Stomach (tissue), 9 donors: ENCODE results near the gene KCNT1. TPM values are rescaled to one million over a fixed set of nuclear protein-coding genes. Genes with fewer than 3 reads are reported as not detected.

ENCODE experiments used
- DNase-seq, 2 donors: peaks; one replicate each; pipeline versions ENCODE4 v3.0.0 to v3.0.0-alpha.2; 2013 to 2019
- H3K27ac ChIP-seq, 5 donors: fragments of 200-600 bp in 4 of 5; sonication (generic) in 4 of 5; one replicate each; pipeline ENCODE4 v1.5.1; 2013 to 2019; ENCODE audit warnings: mild to moderate bottlenecking in 1 of 5, moderate library complexity in 1 of 5
- H3K27me3 ChIP-seq, 3 donors: fragments of 200-600 bp; sonication (generic); one replicate each; pipeline ENCODE4 v1.5.1; 2017 to 2019; ENCODE audit warnings: mixed run types in 1 of 3
- H3K36me3 ChIP-seq, 4 donors: fragments of 200-600 bp; sonication (generic); 1 replicate in 3 of 4; 2 replicates in 1 of 4; pipeline ENCODE4 v1.5.1; 2016 to 2019
- H3K4me1 ChIP-seq, 4 donors: fragments of 200-600 bp; sonication (generic); one replicate each; pipeline ENCODE4 v1.5.1; 2016 to 2019
- H3K4me3 ChIP-seq, 4 donors: fragments of 200-600 bp; sonication (generic) in 3 of 4; one replicate each; pipeline ENCODE4 v1.5.1; 2016 to 2019; ENCODE audit warnings: mild to moderate bottlenecking in 1 of 4
- H3K9me3 ChIP-seq, 4 donors: fragments of 200-600 bp; sonication (generic); one replicate each; pipeline ENCODE4 v1.5.1; 2016 to 2019
- CTCF ChIP-seq, 7 experiments: fragments of 450-650 bp in 4 of 7; fragments of 200-600 bp in 3 of 7; sonication (generic) in 3 of 7; IDR thresholded peaks; one replicate each; pipeline ENCODE4 v1.5.1; 2016 to 2019; ENCODE audit warnings: antibody characterized with exemption in 7 of 7, control low read depth in 2 of 7, mild to moderate bottlenecking in 1 of 7
- EP300 ChIP-seq: sonication (generic); formaldehyde crosslinking; IDR thresholded peaks from one replicate; pipeline ENCODE4 v1.6.1; 2017; ENCODE audit warnings: antibody characterized with exemption
- POLR2A ChIP-seq, 4 donors: fragments of 450-650 bp; IDR thresholded peaks; one replicate each; pipeline ENCODE4 v1.6.1; 2016; ENCODE audit warnings: antibody characterized with exemption in 4 of 4, control low read depth in 2 of 4, mild to moderate bottlenecking in 1 of 4, moderate library complexity in 1 of 4
- POLR2AphosphoS5 ChIP-seq, 3 donors: sonication (generic); formaldehyde crosslinking; IDR thresholded peaks; one replicate each; pipeline ENCODE4 v1.6.1; 2016; ENCODE audit warnings: antibody characterized with exemption in 3 of 3
- WGBS, 5 donors: extraction: QIAGEN DNeasy Blood & Tissue Kit in 3 of 5; methylation state at CpG; one replicate each; pipeline versions ENCODE4 v1.1.5 to v1.1.7; 2013 to 2018; 5-methylcytosine and 5-hydroxymethylcytosine counted together
- intact Hi-C: fragments of 100-400 bp; cut with DNase I; formaldehyde crosslinking; loops from one replicate; pipeline ENCODE4 v1.15.1; 2023; ENCODE audit warnings: low total_unique reads
- polyA plus RNA-seq, 3 donors: library from polyadenylated mRNA; stranded (reverse); fragments of 200-250 nt; gene quantifications; one replicate each; pipeline ENCODE4 v1.2.3, GENCODE V29; 2013
- total RNA-seq, 5 donors: library from RNA; depleted of rRNA; stranded (reverse); fragments of >200 nt; gene quantifications; one replicate each; pipeline versions ENCODE4 v1.1.0 to v1.2.3, GENCODE V29; 2014 to 2016
- donor health status: healthy with polysubstance abuse.
- donor health status: Bipolar disorder and iron deficiency.
- donor health status: healthy.

KCNT1 gene
- total and polyA plus RNA-seq, 8 donors, result 0.10 to 12.9 (median 0.37) TPM; not detected in 4

- Histone ChIP-seq H3K36me3 (no peaks in the 10 kb centered on the region), H3K9me3 (peaks cover 0 to 14% (median 6%) of the 10 kb centered on the region in 4 donors), H3K4me3 (no peak overlapping the region), H3K27ac (no peak overlapping the region), H3K4me1 (no peaks in the 10 kb centered on the region), H3K27me3 (peaks cover 0 to 28% (median 0%) of the 10 kb centered on the region in 3 donors)
- 86 to 91% (median 89%) methylated on average over 8 to 10 of the region's 10 CpGs; no CpG with 5 or more reads in 1 of the 5 donors for WGBS, 5 donors
- DNase-seq, result no peak
- intact Hi-C loops, result no loop called here
- TF ChIP-seq POLR2AphosphoS5 (IDR thresholded peaks at IDR 0.05) (no peak), CTCF (IDR thresholded peaks at IDR 0.05) (no peak), EP300 (no peak), POLR2A (IDR thresholded peaks at IDR 0.05) (no peak)
Measured at GRCh38 chr9:135758870-135759269, 56.9 kb downstream of the KCNT1 start.

GRCh38 chr9:135759676-135760300 lies 57.8 kb downstream of the KCNT1 start:
- H3K36me3 ChIP-seq, result no peaks in the 10 kb centered on the region
- H3K27me3 ChIP-seq, result peaks cover 0 to 33% (median 0%) of the 10 kb centered on the region in 3 donors
- intact Hi-C loops, result no loop called here
- H3K9me3 ChIP-seq, result peaks cover 0 to 13% (median 8%) of the 10 kb centered on the region in 4 donors
- WGBS, 5 donors, result 82 to 95% (median 87%) methylated on average over 4 to 24 of the region's 24 CpGs
- no peak for DNase-seq
- no peak overlapping the region for H3K27ac ChIP-seq
- no peaks in the 10 kb centered on the region for H3K4me1 ChIP-seq
- TF ChIP-seq CTCF (IDR thresholded peaks at IDR 0.05) (no peak), POLR2A (IDR thresholded peaks at IDR 0.05) (no peak), EP300 (no peak), POLR2AphosphoS5 (IDR thresholded peaks at IDR 0.05) (no peak)
- no peak overlapping the region for H3K4me3 ChIP-seq

- no peak for DNase-seq
- intact Hi-C loops, result no loop called here
- WGBS, 5 donors, result 77 to 82% (median 78%) methylated on average over 9 to 12 of the region's 12 CpGs
- Histone ChIP-seq H3K27me3 (peaks cover 0 to 31% (median 0%) of the 10 kb centered on the region in 3 donors), H3K4me3 (no peak overlapping the region), H3K36me3 (no peaks in the 10 kb centered on the region), H3K27ac (no peak overlapping the region), H3K9me3 (peaks cover 0 to 18% (median 9%) of the 10 kb centered on the region in 4 donors), H3K4me1 (no peaks in the 10 kb centered on the region)
- TF ChIP-seq POLR2A (IDR thresholded peaks at IDR 0.05), result no peak
- TF ChIP-seq CTCF (IDR thresholded peaks at IDR 0.05), result no peak
- TF ChIP-seq EP300, result no peak
- no peak for TF ChIP-seq POLR2AphosphoS5 (IDR thresholded peaks at IDR 0.05)
Measured at GRCh38 chr9:135760465-135760864, 58.5 kb downstream of the KCNT1 start.

GRCh38 chr9:135761150-135761844 lies 59.3 kb downstream of the KCNT1 start:
- H3K27me3 ChIP-seq, result peaks cover 0 to 26% (median 0%) of the 10 kb centered on the region in 3 donors
- H3K27ac ChIP-seq, result no peak overlapping the region
- WGBS, 5 donors, result 64 to 72% (median 70%) methylated on average over 20 of the region's 20 CpGs
- H3K4me3 ChIP-seq, result no peak overlapping the region
- no peaks in the 10 kb centered on the region for H3K4me1 ChIP-seq
- no peak for DNase-seq
- intact Hi-C loops, result no loop called here
- no peak for TF ChIP-seq CTCF (IDR thresholded peaks at IDR 0.05)
- TF ChIP-seq POLR2AphosphoS5 (IDR thresholded peaks at IDR 0.05), result no peak
- no peak for TF ChIP-seq EP300
- no peak for TF ChIP-seq POLR2A (IDR thresholded peaks at IDR 0.05)
- no peaks in the 10 kb centered on the region for H3K36me3 ChIP-seq
- peaks cover 6 to 20% (median 14%) of the 10 kb centered on the region in 4 donors for H3K9me3 ChIP-seq
